PFSK-1 (cell line): ENCODE measurements around the gene ERVW-1.

ENCODE experiments used
- FOXP2 ChIP-seq: optimal IDR thresholded peaks from 2 replicates; pipeline ENCODE3; 2011; ENCODE audit warnings: borderline replicate concordance, control low read depth, inconsistent platforms; ENCODE audit not compliant: insufficient read depth; ENCODE audit errors: extremely low read length, extremely low read depth
- POLR2AphosphoS5 ChIP-seq: IDR thresholded peaks from 2 replicates; pipeline ENCODE4 v1.6.1; 2012; ENCODE audit warnings: low read depth, mild to moderate bottlenecking, control low read depth, low read length, moderate library complexity
- REST ChIP-seq, 2 experiments: IDR thresholded peaks; 2 replicates each; pipeline versions ENCODE4 v1.6.1 to v1.8.0; 2011 to 2012; ENCODE audit warnings: low read depth in 2 of 2, low read length in 2 of 2, control low read depth in 1 of 2, inconsistent platforms in 1 of 2, mild to moderate bottlenecking in 1 of 2, moderate library complexity in 1 of 2; ENCODE audit not compliant: insufficient read depth in 1 of 2
- SIN3A ChIP-seq: IDR thresholded peaks from 2 replicates; pipeline ENCODE4 v1.6.1; 2012; ENCODE audit warnings: mild to moderate bottlenecking, low read length, moderate library complexity, borderline replicate concordance; ENCODE audit not compliant: insufficient read depth
- TAF1 ChIP-seq: IDR thresholded peaks from 2 replicates; pipeline ENCODE4 v1.6.1; 2012; ENCODE audit warnings: low read length, control low read depth, borderline replicate concordance; ENCODE audit not compliant: insufficient read depth

The ERVW-1 gene

GRCh38 chr7:92461027-92462003 is 16.4 kb downstream of the ERVW-1 start:
- no peak for TF ChIP-seq POLR2AphosphoS5
- TF ChIP-seq TAF1, result no peak
- no peak for TF ChIP-seq FOXP2
- no peak for TF ChIP-seq REST (IDR thresholded peaks at IDR 0.05; ENCODE audit: insufficient read depth in 1 of 2, low read depth in 2 of 2, low read length in 2 of 2)
- no peak for TF ChIP-seq SIN3A

GRCh38 chr7:92460510-92460909 is 17.2 kb downstream of the ERVW-1 start:
- TF ChIP-seq SIN3A, result no peak
- no peak for TF ChIP-seq REST (IDR thresholded peaks at IDR 0.05; ENCODE audit: insufficient read depth in 1 of 2, low read depth in 2 of 2, low read length in 2 of 2)
- no peak for TF ChIP-seq POLR2AphosphoS5
- TF ChIP-seq FOXP2, result no peak
- no peak for TF ChIP-seq TAF1

- TF ChIP-seq TAF1 (no peak), SIN3A (no peak), REST (IDR thresholded peaks at IDR 0.05; ENCODE audit: insufficient read depth in 1 of 2, low read depth in 2 of 2, low read length in 2 of 2) (no peak), FOXP2 (no peak), POLR2AphosphoS5 (no peak)
Observed at GRCh38 chr7:92460109-92460508, 17.6 kb downstream of the ERVW-1 start.

- TF ChIP-seq REST (IDR thresholded peaks at IDR 0.05; ENCODE audit: insufficient read depth in 1 of 2, low read depth in 2 of 2, low read length in 2 of 2) (no peak), SIN3A (no peak), POLR2AphosphoS5 (no peak)
Observed at GRCh38 chr7:92456236-92456635, 21.5 kb downstream of the ERVW-1 start.
